GM19463 (cell line): ENCODE results near the gene RGS6.

Experiments used
- ATAC-seq: cut with Tn5 transposase; IDR thresholded peaks from one replicate; pipeline ENCODE4 v1.9.1; 2021; ENCODE audit warnings: mild to moderate bottlenecking, moderate library complexity; ENCODE audit not compliant: unreplicated experiment

Gene RGS6

GRCh38 chr14:72222046-72222445 is 289.8 kb downstream of the RGS6 start:
- no peak for ATAC-seq

GRCh38 chr14:72236629-72237028 is 304.4 kb downstream of the RGS6 start:
- ATAC-seq, result no peak

- no peak for ATAC-seq
Observed at GRCh38 chr14:72237722-72238666, 305.8 kb downstream of the RGS6 start.

GRCh38 chr14:72243309-72244293 is 311.4 kb downstream of the RGS6 start:
- ATAC-seq, result no peak

- ATAC-seq, result no peak
Observed at GRCh38 chr14:72247896-72248465, 315.8 kb downstream of the RGS6 start.

- ATAC-seq, result no peak
Observed at GRCh38 chr14:72253503-72253902, 321.3 kb downstream of the RGS6 start.

GRCh38 chr14:72254202-72254936 is 322.1 kb downstream of the RGS6 start:
- no peak for ATAC-seq

- ATAC-seq, result no peak
Observed at GRCh38 chr14:72254937-72255472, 322.8 kb downstream of the RGS6 start.

- ATAC-seq, result no peak
Observed at GRCh38 chr14:72256055-72256454, 323.8 kb downstream of the RGS6 start.

- no peak for ATAC-seq
Observed at GRCh38 chr14:72261068-72261467, 328.8 kb downstream of the RGS6 start.

GRCh38 chr14:72262771-72263170 is 330.5 kb downstream of the RGS6 start:
- ATAC-seq, result no peak

- no peak for ATAC-seq
Observed at GRCh38 chr14:72264716-72265115, 332.5 kb downstream of the RGS6 start.

GRCh38 chr14:72270147-72270727 is 338.0 kb downstream of the RGS6 start:
- ATAC-seq, result no peak

GRCh38 chr14:72270749-72271148 is 338.5 kb downstream of the RGS6 start:
- ATAC-seq, result no peak

- no peak for ATAC-seq
Observed at GRCh38 chr14:72275242-72275641, 343.0 kb downstream of the RGS6 start.

GRCh38 chr14:72278316-72278715 is 346.1 kb downstream of the RGS6 start:
- no peak for ATAC-seq

GRCh38 chr14:72284176-72284575 is 351.9 kb downstream of the RGS6 start:
- no peak for ATAC-seq

- no peak for ATAC-seq
Observed at GRCh38 chr14:72290241-72290640, 358.0 kb downstream of the RGS6 start.

- no peak for ATAC-seq
Observed at GRCh38 chr14:72291908-72292688, 359.9 kb downstream of the RGS6 start.
